Urinary bladder (tissue), 4 donors: ENCODE measurements around the gene ATRIP. TPM values are rescaled to one million over a fixed set of nuclear protein-coding genes. Genes with fewer than 3 reads are reported as not detected.

Source experiments
- DNase-seq: peaks from one replicate; pipeline ENCODE4 v3.0.0-alpha.2; 2015; ENCODE audit errors: extremely low spot score
- H3K27ac ChIP-seq: one replicate; pipeline ENCODE4 v1.5.1; 2013; ENCODE audit warnings: low read depth, mild to moderate bottlenecking, moderate library complexity
- H3K36me3 ChIP-seq: one replicate; pipeline ENCODE4 v1.6.1; 2013; ENCODE audit warnings: mild to moderate bottlenecking, moderate library complexity; ENCODE audit not compliant: insufficient read depth
- H3K4me1 ChIP-seq: one replicate; pipeline ENCODE4 v1.6.1; 2013; ENCODE audit warnings: mild to moderate bottlenecking, moderate library complexity; ENCODE audit not compliant: insufficient read depth
- H3K4me3 ChIP-seq: one replicate; pipeline ENCODE4 v1.5.1; 2013; ENCODE audit warnings: low read depth, low read length
- WGBS: extraction: QIAGEN DNeasy Blood & Tissue Kit; methylation state at CpG from one replicate; pipeline ENCODE4 v1.1.7; 2013; 5-methylcytosine and 5-hydroxymethylcytosine counted together
- polyA plus RNA-seq: library from polyadenylated mRNA; stranded (reverse); fragments of 200-250 nt; gene quantifications from one replicate; pipeline ENCODE4 v1.2.3, GENCODE V29; 2013
- total RNA-seq: library from RNA; depleted of rRNA; stranded (reverse); fragments of >200 nt; gene quantifications from one replicate; pipeline ENCODE4 v1.2.3, GENCODE V29; 2014
- donor health status: healthy with polysubstance abuse.
- donor health status: healthy.

ATRIP gene
- total and polyA plus RNA-seq, 2 donors: 4.7 to 6.6 TPM

- 80% methylated on average over 1 of the region's 1 CpG for WGBS
- no peaks in the 10 kb centered on the region for H3K4me1 ChIP-seq
- no peak overlapping the region for H3K27ac ChIP-seq
- no peak overlapping the region for H3K4me3 ChIP-seq
- DNase-seq: no peak
- H3K36me3 ChIP-seq: no peaks in the 10 kb centered on the region
Measured at GRCh38 chr3:48405971-48406370, 40.6 kb upstream of the ATRIP start.

- no peak overlapping the region for H3K4me3 ChIP-seq
- H3K27ac ChIP-seq: no peak overlapping the region
- no peak for DNase-seq
- WGBS: 90% methylated on average over 18 of the region's 18 CpGs
- no peaks in the 10 kb centered on the region for H3K36me3 ChIP-seq
- no peaks in the 10 kb centered on the region for H3K4me1 ChIP-seq
Measured at GRCh38 chr3:48406443-48407431, 39.8 kb upstream of the ATRIP start.

- Histone ChIP-seq H3K4me3 (no peak overlapping the region), H3K4me1 (no peaks in the 10 kb centered on the region), H3K27ac (no peak overlapping the region), H3K36me3 (peaks cover 1% of the 10 kb centered on the region)
- WGBS: 93% methylated on average over 8 of the region's 8 CpGs
- no peak for DNase-seq
Measured at GRCh38 chr3:48407542-48408099, 38.9 kb upstream of the ATRIP start.

- H3K36me3 ChIP-seq: peaks cover 2% of the 10 kb centered on the region
- H3K4me3 ChIP-seq: no peak overlapping the region
- DNase-seq: no peak
- no peaks in the 10 kb centered on the region for H3K4me1 ChIP-seq
- no peak overlapping the region for H3K27ac ChIP-seq
- WGBS: 86% methylated on average over 4 of the region's 4 CpGs
Measured at GRCh38 chr3:48408823-48409281, 37.7 kb upstream of the ATRIP start.

GRCh38 chr3:48409291-48410201, 37.0 kb upstream of the ATRIP start:
- no peaks in the 10 kb centered on the region for H3K4me1 ChIP-seq
- no peak for DNase-seq
- H3K4me3 ChIP-seq: no peak overlapping the region
- peaks cover 2% of the 10 kb centered on the region for H3K36me3 ChIP-seq
- no peak overlapping the region for H3K27ac ChIP-seq
- 92% methylated on average over 31 of the region's 31 CpGs for WGBS

GRCh38 chr3:48410205-48411040, 36.1 kb upstream of the ATRIP start:
- H3K27ac ChIP-seq: no peak overlapping the region
- H3K36me3 ChIP-seq: peaks cover 2% of the 10 kb centered on the region
- H3K4me1 ChIP-seq: no peaks in the 10 kb centered on the region
- no peak for DNase-seq
- H3K4me3 ChIP-seq: no peak overlapping the region
- WGBS: 95% methylated on average over 16 of the region's 16 CpGs

GRCh38 chr3:48411041-48411588, 35.4 kb upstream of the ATRIP start:
- 94% methylated on average over 9 of the region's 9 CpGs for WGBS
- Histone ChIP-seq H3K4me3 (no peak overlapping the region), H3K4me1 (no peaks in the 10 kb centered on the region), H3K27ac (no peak overlapping the region), H3K36me3 (peaks cover 2% of the 10 kb centered on the region)
- DNase-seq: no peak

GRCh38 chr3:48411606-48412374, 34.7 kb upstream of the ATRIP start:
- Histone ChIP-seq H3K27ac (no peak overlapping the region), H3K4me3 (no peak overlapping the region), H3K4me1 (no peaks in the 10 kb centered on the region), H3K36me3 (peaks cover 2% of the 10 kb centered on the region)
- WGBS: 93% methylated on average over 11 of the region's 11 CpGs
- DNase-seq: no peak

- H3K36me3 ChIP-seq: peaks cover 2% of the 10 kb centered on the region
- H3K27ac ChIP-seq: no peak overlapping the region
- H3K4me3 ChIP-seq: no peak overlapping the region
- DNase-seq: no peak
- 94% methylated on average over 19 of the region's 19 CpGs for WGBS
- no peaks in the 10 kb centered on the region for H3K4me1 ChIP-seq
Measured at GRCh38 chr3:48412375-48413001, 34.0 kb upstream of the ATRIP start.

- no peak for DNase-seq
- 84% methylated on average over 8 of the region's 8 CpGs for WGBS
- no peaks in the 10 kb centered on the region for H3K4me1 ChIP-seq
- H3K27ac ChIP-seq: no peak overlapping the region
- H3K36me3 ChIP-seq: peaks cover 2% of the 10 kb centered on the region
- H3K4me3 ChIP-seq: no peak overlapping the region
Measured at GRCh38 chr3:48413086-48413485, 33.5 kb upstream of the ATRIP start.

- Histone ChIP-seq H3K27ac (no peak overlapping the region), H3K36me3 (peaks cover 2% of the 10 kb centered on the region), H3K4me1 (no peaks in the 10 kb centered on the region), H3K4me3 (no peak overlapping the region)
- 93% methylated on average over 14 of the region's 14 CpGs for WGBS
- DNase-seq: no peak
Measured at GRCh38 chr3:48413611-48414010, 32.9 kb upstream of the ATRIP start.
